ENCODE results near the gene SMYD3.

DNA sequence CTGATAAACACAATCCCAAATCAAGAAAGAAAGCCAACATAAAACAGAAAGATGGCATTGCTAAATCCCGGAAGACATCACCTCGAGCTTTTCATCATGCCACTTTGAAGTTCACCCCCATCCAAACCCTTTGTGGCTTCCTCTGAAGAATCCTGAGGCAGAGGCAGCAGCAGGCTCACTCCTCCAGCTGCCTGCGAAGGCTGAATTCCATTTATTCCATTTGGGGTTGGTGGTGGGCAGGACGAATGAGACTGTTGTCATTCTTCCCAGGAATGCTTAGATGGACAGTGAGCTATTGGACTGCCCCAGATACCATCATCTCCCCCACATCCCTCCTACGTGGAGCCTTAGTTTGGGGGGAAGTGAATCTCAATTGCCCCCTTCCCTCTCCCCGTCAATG, 437.5 kb downstream of the SMYD3 start:
- TF ChIP-seq ZBTB7A (tag by site-specific recombination; IDR thresholded peaks at IDR 0.05; ENCODE audit: low read depth) = no peak
- no peak for TF ChIP-seq ZNF274 (IDR thresholded peaks at IDR 0.05; ENCODE audit: low read length)
- no peak for TF ChIP-seq ZNF274 (tag by site-specific recombination; IDR thresholded peaks at IDR 0.05; ENCODE audit: borderline replicate concordance)
- TF ChIP-seq, protein P1, sequence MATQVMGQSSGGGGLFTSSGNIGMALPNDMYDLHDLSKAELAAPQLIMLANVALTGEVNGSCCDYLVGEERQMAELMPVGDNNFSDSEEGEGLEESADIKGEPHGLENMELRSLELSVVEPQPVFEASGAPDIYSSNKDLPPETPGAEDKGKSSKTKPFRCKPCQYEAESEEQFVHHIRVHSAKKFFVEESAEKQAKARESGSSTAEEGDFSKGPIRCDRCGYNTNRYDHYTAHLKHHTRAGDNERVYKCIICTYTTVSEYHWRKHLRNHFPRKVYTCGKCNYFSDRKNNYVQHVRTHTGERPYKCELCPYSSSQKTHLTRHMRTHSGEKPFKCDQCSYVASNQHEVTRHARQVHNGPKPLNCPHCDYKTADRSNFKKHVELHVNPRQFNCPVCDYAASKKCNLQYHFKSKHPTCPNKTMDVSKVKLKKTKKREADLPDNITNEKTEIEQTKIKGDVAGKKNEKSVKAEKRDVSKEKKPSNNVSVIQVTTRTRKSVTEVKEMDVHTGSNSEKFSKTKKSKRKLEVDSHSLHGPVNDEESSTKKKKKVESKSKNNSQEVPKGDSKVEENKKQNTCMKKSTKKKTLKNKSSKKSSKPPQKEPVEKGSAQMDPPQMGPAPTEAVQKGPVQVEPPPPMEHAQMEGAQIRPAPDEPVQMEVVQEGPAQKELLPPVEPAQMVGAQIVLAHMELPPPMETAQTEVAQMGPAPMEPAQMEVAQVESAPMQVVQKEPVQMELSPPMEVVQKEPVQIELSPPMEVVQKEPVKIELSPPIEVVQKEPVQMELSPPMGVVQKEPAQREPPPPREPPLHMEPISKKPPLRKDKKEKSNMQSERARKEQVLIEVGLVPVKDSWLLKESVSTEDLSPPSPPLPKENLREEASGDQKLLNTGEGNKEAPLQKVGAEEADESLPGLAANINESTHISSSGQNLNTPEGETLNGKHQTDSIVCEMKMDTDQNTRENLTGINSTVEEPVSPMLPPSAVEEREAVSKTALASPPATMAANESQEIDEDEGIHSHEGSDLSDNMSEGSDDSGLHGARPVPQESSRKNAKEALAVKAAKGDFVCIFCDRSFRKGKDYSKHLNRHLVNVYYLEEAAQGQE (tag by site-specific recombination; IDR thresholded peaks at IDR 0.05) = no peak
- TF ChIP-seq ZNF24 (tag by site-specific recombination; IDR thresholded peaks at IDR 0.05) = no peak
- TF ChIP-seq, protein P2, sequence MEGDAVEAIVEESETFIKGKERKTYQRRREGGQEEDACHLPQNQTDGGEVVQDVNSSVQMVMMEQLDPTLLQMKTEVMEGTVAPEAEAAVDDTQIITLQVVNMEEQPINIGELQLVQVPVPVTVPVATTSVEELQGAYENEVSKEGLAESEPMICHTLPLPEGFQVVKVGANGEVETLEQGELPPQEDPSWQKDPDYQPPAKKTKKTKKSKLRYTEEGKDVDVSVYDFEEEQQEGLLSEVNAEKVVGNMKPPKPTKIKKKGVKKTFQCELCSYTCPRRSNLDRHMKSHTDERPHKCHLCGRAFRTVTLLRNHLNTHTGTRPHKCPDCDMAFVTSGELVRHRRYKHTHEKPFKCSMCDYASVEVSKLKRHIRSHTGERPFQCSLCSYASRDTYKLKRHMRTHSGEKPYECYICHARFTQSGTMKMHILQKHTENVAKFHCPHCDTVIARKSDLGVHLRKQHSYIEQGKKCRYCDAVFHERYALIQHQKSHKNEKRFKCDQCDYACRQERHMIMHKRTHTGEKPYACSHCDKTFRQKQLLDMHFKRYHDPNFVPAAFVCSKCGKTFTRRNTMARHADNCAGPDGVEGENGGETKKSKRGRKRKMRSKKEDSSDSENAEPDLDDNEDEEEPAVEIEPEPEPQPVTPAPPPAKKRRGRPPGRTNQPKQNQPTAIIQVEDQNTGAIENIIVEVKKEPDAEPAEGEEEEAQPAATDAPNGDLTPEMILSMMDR (tag by site-specific recombination; IDR thresholded peaks at IDR 0.05) = no peak
